GM18502 (cell line): ENCODE measurements around the gene ZSWIM9.
"Not testable (repeated sequence)": the region's sequence is repeated elsewhere in the genome, so short reads cannot be mapped to it uniquely, and the experiment has no call there.

Source experiments
- ATAC-seq: cut with Tn5 transposase; IDR thresholded peaks from one replicate; pipeline ENCODE4 v1.9.1; 2021; ENCODE audit warnings: mild to moderate bottlenecking; ENCODE audit not compliant: unreplicated experiment, poor library complexity

Gene ZSWIM9

DNA sequence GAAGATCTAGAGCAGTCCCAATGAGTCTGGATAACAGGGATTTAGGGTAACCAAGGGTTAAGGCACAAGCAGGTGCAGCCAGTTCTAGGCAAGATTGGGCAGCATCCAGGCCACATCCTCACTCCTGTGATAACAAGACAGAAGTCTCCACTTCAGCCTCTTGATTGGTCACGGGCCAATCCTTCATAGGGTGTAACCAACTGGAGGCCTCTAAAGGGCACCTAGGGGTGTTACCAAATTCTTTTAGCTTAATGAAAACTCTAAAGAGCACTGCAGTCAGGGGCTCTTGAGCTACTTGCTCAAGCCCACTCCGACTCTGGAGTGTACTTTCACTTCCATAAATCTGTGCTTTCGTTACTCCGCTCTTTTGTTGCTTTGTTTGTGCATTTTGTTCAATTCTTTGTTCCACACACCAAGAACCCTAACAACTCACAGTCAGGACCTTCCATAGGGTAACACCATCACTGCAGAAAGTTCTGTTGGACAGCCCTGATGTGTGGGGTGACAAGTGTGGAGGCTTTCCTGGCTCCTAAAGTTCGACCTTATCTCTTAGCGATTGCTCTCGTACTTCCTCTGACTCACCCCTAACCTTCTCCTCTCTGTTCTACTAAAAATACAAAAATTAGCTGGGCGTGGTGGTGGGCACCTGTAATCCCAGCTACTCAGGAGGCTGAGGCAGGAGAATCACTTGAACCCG, 36.1 kb downstream of the ZSWIM9 start:
- ATAC-seq = no peak

DNA sequence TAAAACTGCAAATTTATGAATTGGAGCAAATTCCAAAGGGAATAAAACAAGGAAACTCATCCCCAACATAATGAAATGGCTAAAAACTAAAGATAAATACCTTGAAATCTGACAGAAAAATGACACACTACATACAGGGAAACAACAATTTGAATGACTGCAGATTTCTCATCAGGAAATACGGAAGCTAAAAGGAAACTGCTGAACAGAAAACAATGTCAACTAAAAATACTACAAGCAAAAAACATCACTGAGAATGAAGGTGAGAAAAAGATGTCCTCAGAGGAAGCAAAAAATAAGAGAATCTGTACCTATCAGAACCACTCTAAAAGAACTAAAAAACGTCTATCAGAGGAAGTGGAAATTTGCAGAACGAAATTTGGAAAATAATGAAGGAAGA, 39.5 kb downstream of the ZSWIM9 start:
- ATAC-seq = no peak

DNA sequence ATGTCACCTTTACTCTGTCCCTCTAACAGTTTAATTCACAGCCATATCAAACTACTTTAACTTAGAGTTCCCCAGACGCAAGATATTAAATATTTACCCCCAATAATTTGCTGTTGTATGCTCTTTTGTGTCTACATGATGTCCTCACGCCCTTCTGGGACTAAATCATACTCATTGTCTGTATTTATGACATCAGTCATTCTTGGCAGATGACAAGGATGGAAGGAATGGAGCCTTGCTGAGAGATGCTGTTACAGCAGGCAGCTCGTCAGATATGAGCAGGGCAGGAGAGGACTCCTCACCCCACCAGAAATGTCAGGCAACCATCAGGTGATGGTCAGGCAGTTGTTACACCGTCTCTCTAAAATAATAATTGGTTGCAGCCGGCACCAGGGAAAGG, 43.5 kb downstream of the ZSWIM9 start:
- ATAC-seq = no peak

DNA sequence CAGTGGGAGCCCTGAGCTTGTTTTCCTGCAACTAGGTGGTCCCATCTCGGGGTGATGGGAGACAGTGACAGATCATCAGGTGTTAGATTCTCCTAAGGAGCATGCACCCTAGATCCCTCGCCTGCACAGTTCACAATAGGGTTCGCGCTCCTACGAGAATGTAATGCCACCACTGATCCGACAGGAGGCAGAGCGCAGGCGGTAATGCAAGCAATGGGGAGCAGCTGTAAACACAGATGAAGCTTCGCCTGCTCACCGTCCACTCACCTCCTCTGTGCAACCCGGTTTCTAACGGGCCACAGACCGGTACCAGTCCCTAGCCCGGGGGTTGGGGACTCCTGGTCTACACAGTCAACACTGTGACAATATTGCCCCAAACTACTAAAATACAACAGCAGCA, 46.5 kb downstream of the ZSWIM9 start:
- no peak for ATAC-seq

DNA sequence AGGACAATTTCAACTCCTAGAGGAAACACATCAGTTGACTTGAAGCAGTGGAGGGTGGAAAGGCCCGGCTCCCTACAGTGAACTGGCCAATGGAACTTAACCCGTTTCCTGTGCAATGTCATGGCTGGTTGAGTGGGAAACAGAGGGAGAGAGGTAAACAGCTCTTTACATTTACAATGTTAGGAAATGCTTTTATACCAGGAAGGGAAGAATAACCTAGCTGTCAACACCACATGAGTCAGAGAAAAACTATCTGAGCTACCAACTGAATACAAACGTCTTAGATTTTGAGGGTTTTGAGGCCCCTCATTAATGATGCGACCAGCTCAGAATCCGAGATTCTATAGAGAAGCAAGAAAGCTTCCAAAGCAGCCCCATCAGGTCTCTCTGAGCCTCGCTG, 48.5 kb downstream of the ZSWIM9 start:
- ATAC-seq = no peak

DNA sequence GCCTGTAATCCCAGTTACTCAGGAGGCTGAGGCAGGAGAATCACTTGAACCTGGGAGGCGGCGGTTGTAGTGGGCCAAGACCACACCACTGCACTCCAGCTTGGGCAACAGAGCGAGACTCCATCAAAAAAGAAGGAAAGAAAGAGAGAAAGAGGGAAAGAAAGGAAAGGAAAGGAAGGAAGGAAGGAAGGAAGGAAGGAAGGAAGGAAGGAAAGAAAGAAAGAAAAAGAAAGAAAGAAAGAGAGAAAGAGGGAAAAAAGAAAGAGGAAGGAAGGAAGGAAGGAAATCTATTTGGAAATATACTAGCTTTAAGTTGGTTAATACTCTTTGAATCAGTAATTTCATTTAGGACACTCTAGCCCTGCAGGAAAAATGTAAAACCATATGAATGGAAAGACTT, 50.3 kb downstream of the ZSWIM9 start:
- ATAC-seq = not testable (repeated sequence)

DNA sequence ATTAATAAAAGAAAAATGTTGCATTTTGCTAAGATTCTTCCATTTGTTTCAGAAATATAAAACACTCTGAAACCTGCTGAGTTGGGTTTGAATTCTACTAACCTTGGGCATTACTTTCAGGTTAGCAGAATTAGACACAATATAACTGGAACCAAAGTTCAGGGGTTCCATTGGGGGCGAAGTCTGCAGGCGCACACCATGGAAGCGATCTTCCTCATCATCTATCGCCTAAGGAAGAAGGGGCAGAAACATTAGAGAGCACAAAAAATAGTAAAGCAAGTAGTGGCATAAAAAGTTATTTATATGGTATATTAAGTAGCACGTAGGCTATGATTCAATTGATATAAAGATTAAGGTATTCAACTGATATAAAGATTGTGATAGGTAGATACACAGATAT, 51.1 kb downstream of the ZSWIM9 start:
- no peak for ATAC-seq

DNA sequence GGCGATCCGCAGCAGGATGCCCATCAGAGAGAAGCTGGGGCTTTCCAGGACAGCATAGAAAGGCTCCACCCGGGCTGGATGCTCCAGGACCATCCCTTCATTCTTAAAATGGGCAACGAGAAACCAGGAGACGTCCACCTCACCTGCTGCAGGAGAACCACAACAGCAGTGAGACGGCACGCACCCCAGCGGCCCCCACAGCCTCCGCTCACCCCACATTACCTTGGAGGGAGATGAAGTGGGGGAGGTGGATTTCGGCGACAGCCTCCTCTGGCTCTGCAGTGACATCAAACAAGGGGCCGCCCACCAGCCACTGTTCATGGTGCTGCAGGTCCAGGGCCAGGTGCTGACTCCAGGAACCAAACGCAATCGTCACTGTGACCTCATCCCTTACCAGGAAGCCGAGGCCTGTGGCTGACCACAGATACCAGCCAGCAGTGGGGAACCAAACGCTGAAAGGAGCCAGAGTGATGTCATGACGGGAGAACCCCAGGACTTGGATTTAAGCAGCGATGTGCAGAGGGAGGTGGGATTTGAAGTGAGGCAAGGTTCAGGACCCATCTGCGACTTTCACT, 60.2 kb downstream of the ZSWIM9 start:
- no peak for ATAC-seq

GRCh38 chr19:48237057-48237456, 66.6 kb downstream of the ZSWIM9 start:
- no peak for ATAC-seq

GRCh38 chr19:48239120-48239519, 68.6 kb downstream of the ZSWIM9 start:
- no peak for ATAC-seq

- ATAC-seq = no peak
Observed at GRCh38 chr19:48239582-48240141, 69.2 kb downstream of the ZSWIM9 start.

DNA sequence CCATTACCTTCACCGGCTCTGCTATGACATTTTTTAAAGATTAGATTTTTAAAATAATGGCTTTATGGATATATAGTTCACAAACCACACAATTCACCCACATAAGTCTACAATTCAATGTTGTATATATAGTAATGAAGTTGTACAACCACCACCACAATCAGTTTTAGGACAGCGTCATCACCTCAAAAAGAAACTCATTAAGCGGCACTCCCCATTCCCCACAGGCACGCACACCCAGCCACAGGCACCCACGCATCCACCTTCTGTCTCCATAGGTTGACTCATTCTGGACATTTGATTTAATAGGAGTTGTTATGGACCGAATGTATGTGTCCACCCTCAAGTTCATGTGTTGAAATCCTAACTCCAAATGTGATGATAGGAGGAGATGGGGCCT, 71.3 kb downstream of the ZSWIM9 start:
- not testable (repeated sequence) for ATAC-seq

- no peak for ATAC-seq
Observed at GRCh38 chr19:48244281-48244680, 73.8 kb downstream of the ZSWIM9 start.

DNA sequence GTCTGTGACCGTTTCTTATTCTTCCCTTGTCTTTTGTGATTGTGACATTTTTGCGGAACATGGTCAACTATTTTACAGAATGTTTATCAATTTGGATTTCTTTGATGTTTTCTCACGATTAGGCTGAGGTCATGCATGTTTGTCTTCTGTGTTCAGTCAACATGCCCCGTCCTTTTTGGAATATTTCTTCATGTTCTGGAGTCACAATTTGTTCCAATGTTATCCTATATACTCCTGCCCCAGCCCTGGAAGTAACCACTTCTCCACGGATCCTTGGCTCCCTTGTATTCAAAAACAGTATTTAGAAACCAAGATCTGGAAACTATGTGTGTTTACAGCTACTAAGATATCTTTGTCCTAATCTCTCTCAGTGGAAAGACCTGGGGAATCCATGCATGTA, 75.6 kb downstream of the ZSWIM9 start:
- no peak for ATAC-seq

GRCh38 chr19:48247212-48247611, 76.7 kb downstream of the ZSWIM9 start:
- no peak for ATAC-seq
